GM12878 (cell line): ENCODE measurements around the gene DHX57. TPM values are rescaled to one million over a fixed set of nuclear protein-coding genes. Genes with fewer than 3 reads are reported as not detected.
A peak's percentile ranks its signal among the peaks of the same experiment; 100 is the strongest.

Experiments
- ATAC-seq: fragments of 200-7000 bp; cut with Tn5 transposase; 3 replicates; pipeline ENCODE4 v1.9.1; 2020; ENCODE audit warnings: mild to moderate bottlenecking, moderate library complexity
- BruUV-seq: library from RNA; stranded (reverse); fragments of 400-500 nt; replicated peaks from 2 replicates; lab custom pipeline; 2021; lab: Mats Ljungman, UMichigan
- CTCF ChIA-PET: fragments of 300-600 bp; sonication (Branson Sonifier 250); formaldehyde crosslinking; extraction: SDS; loops from one replicate; lab custom pipeline; 2021; ENCODE audit warnings: inconsistent platforms; lab: Yijun Ruan, JAX
- POLR2A ChIA-PET: fragments of 350-600 bp; formaldehyde crosslinking; extraction: SDS; loops from one replicate; lab custom pipeline; 2021; ENCODE audit warnings: inconsistent platforms; lab: Charles Lee
- RAD21 ChIA-PET: fragments of 300-600 bp; sonication (Branson Sonifier 250); formaldehyde crosslinking; loops from one replicate; lab custom pipeline; 2023; ENCODE audit warnings: antibody characterized with exemption; ENCODE audit not compliant: unreplicated experiment; lab: Charles Lee
- SMC1A ChIA-PET: fragments of 300-600 bp; sonication (Branson Sonifier 250); formaldehyde crosslinking; loops from one replicate; lab custom pipeline; 2023; ENCODE audit not compliant: unreplicated experiment, uncharacterized antibody; lab: Charles Lee
- DNase-seq: peaks from one replicate; pipeline ENCODE4 v3.0.0-alpha.2; 2011; ENCODE audit warnings: low read depth, low spot score
- FAIRE-seq: peaks from 3 replicates; lab custom pipeline; 2011; peaks lifted over from hg19 to GRCh38; lab: Jason Lieb, UNC
- H2AFZ ChIP-seq: 2 replicates; pipeline ENCODE4 v1.6.0; 2011; ENCODE audit warnings: low read depth, low read length, control low read depth; ENCODE audit not compliant: control insufficient read depth
- H3K27ac ChIP-seq: 2 replicates; pipeline ENCODE4 v1.5.1; 2011; ENCODE audit warnings: control low read depth; ENCODE audit not compliant: control insufficient read depth, insufficient read depth
- H3K27me3 ChIP-seq, 2 experiments: replicated peaks in 1 of 2; 2 replicates each; pipeline versions ENCODE4 v1.6.0 to v1.6.1; 2011; ENCODE audit warnings: low read length in 1 of 2; ENCODE audit not compliant: control insufficient read depth in 2 of 2, insufficient read depth in 2 of 2
- H3K36me3 ChIP-seq, 2 experiments: 2 replicates each; pipeline ENCODE4 v1.5.1; 2011; ENCODE audit warnings: low read length in 1 of 2; ENCODE audit not compliant: control insufficient read depth in 2 of 2, insufficient read depth in 2 of 2
- H3K4me1 ChIP-seq: 2 replicates; pipeline ENCODE4 v1.6.1; 2011; ENCODE audit warnings: mild to moderate bottlenecking, low read length, moderate library complexity, mixed read lengths; ENCODE audit not compliant: control insufficient read depth, insufficient read depth
- H3K4me2 ChIP-seq: 2 replicates; pipeline ENCODE4 v1.6.0; 2011; ENCODE audit warnings: control low read depth; ENCODE audit not compliant: control insufficient read depth, insufficient read depth
- H3K4me3 ChIP-seq: fragments of 200-600 bp; sonication (generic); 2 replicates; pipeline ENCODE4 v1.5.1; 2016
- H3K79me2 ChIP-seq: 2 replicates; pipeline ENCODE4 v1.6.0; 2011; ENCODE audit warnings: low read length; ENCODE audit not compliant: control insufficient read depth, insufficient read depth
- H3K9ac ChIP-seq: 2 replicates; pipeline ENCODE4 v1.8.0; 2011; ENCODE audit warnings: low read length, control low read depth, mixed read lengths; ENCODE audit not compliant: control insufficient read depth, insufficient read depth
- H3K9me3 ChIP-seq: replicated peaks from 3 replicates; pipeline ENCODE4 v1.5.1; 2011; ENCODE audit warnings: mild to moderate bottlenecking, low read length; ENCODE audit not compliant: control insufficient read depth, insufficient read depth
- H4K20me1 ChIP-seq: 2 replicates; pipeline ENCODE4 v1.6.0; 2011; ENCODE audit not compliant: control insufficient read depth, insufficient read depth
- ASH2L ChIP-seq: fragments of 300-600, 200-600 bp; sonication (generic); IDR thresholded peaks from 2 replicates; pipeline ENCODE4 v1.6.1; 2017; ENCODE audit warnings: low read depth, mild to moderate bottlenecking, borderline replicate concordance
- CBX5 ChIP-seq: sonication (generic); IDR thresholded peaks from 2 replicates; pipeline ENCODE4 v1.6.1; 2016; ENCODE audit warnings: low read depth, moderate library complexity, mild to moderate bottlenecking, inconsistent platforms
- CHD4 ChIP-seq: fragments of 200-600 bp; sonication (generic); IDR thresholded peaks from 2 replicates; pipeline ENCODE4 v1.6.1; 2016; ENCODE audit warnings: mild to moderate bottlenecking
- HDGF ChIP-seq: fragments of 450-650 bp; IDR thresholded peaks from 2 replicates; pipeline ENCODE4 v1.6.1; 2016; ENCODE audit warnings: antibody characterized with exemption
- IRF4 ChIP-seq: IDR thresholded peaks from 2 replicates; pipeline ENCODE4 v1.6.1; 2011; ENCODE audit warnings: low read depth, low read length
- JUND ChIP-seq: IDR thresholded peaks from 2 replicates; pipeline ENCODE4 v1.6.1; 2012; ENCODE audit warnings: low read depth, mild to moderate bottlenecking, low read length, improper control_type of control experiment, moderate library complexity
- PML ChIP-seq: IDR thresholded peaks from 2 replicates; pipeline ENCODE4 v1.6.1; 2012; ENCODE audit warnings: low read length, inconsistent platforms
- POU2F2 ChIP-seq: IDR thresholded peaks from 3 replicates; pipeline ENCODE4 v1.6.1; 2011; ENCODE audit warnings: low read depth, mild to moderate bottlenecking, low read length, borderline replicate concordance
- RAD51 ChIP-seq: fragments of 450-650 bp; IDR thresholded peaks from 2 replicates; pipeline ENCODE4 v1.6.1; 2016; ENCODE audit warnings: moderate library complexity, mild to moderate bottlenecking, inconsistent platforms
- SIX5 ChIP-seq: IDR thresholded peaks from 2 replicates; pipeline ENCODE4 v1.6.1; 2011; ENCODE audit warnings: mild to moderate bottlenecking, low read depth, low read length, moderate library complexity; ENCODE audit not compliant: severe bottlenecking
- ZNF217 ChIP-seq: fragments of 450-650 bp; IDR thresholded peaks from 2 replicates; pipeline ENCODE4 v1.6.1; 2017; ENCODE audit warnings: antibody characterized with exemption, mild to moderate bottlenecking
- ZNF384 ChIP-seq: IDR thresholded peaks from 2 replicates; pipeline ENCODE4 v1.6.1; 2012; ENCODE audit warnings: low read depth, mild to moderate bottlenecking, low read length, improper control_type of control experiment, borderline replicate concordance
- ZZZ3 ChIP-seq: IDR thresholded peaks from 2 replicates; pipeline ENCODE4 v1.6.1; 2011; ENCODE audit warnings: low read depth; ENCODE audit not compliant: control insufficient read depth, insufficient read length
- WGBS: methylation state at CpG from one replicate; pipeline ENCODE4 v1.1.6; 2016; ENCODE audit warnings: low lambda C conversion rate; ENCODE audit not compliant: insufficient replicate concordance, insufficient coverage; ENCODE audit errors: missing lambda C conversion rate; 5-methylcytosine and 5-hydroxymethylcytosine counted together
- in situ Hi-C: fragments of 300-500 bp; cut with MboI; formaldehyde crosslinking; loops from 9 replicates; pipeline ENCODE4 v1.14.3; 2018; ENCODE audit warnings: mixed read lengths
- intact Hi-C: fragments of 100-400 bp; cut with micrococcal nuclease; formaldehyde crosslinking; loops from one replicate; pipeline ENCODE4 v1.14.2; 2022; ENCODE audit not compliant: unreplicated experiment
- polyA plus RNA-seq, 11 experiments: library from polyadenylated mRNA; depleted of rRNA in 4 of 11; unstranded in 6 of 11; stranded (reverse) in 5 of 11; fragments of >200 nt; fragmentation: Nextera tagmentation in 4 of 11; fragmentation: Illumina TruSeq in 1 of 11; extraction: Ambion mirVana in 4 of 11; extraction: Trizol in 1 of 11; gene quantifications; 1 replicate in 1 of 11; 2 replicates in 10 of 11; pipeline versions ENCODE4 v1.2.1 to v1.2.3, GENCODE V29; 2011 to 2016; ENCODE audit warnings: inconsistent platforms in 2 of 11, missing spikeins in 2 of 11, low read depth in 1 of 11
- total RNA-seq, 4 experiments: library from RNA; depleted of rRNA in 3 of 4; stranded (reverse); fragments of >200 nt in 3 of 4; fragmentation: Illumina TruSeq in 1 of 4; extraction: Trizol in 1 of 4; gene quantifications; 2 replicates each; pipeline versions ENCODE4 v1.2.1 to v1.2.3, GENCODE V29; 2013 to 2021
- TF ChIP-seq, protein P1 (sequence below): IDR thresholded peaks from 2 replicates; pipeline ENCODE4 v1.6.1; 2012; ENCODE audit warnings: mild to moderate bottlenecking, low read depth, low read length
- TF ChIP-seq, protein P2 (sequence below): IDR thresholded peaks from 2 replicates; pipeline ENCODE4 v1.6.1; 2012; ENCODE audit warnings: low read depth, low read length, improper control_type of control experiment
- TF ChIP-seq, protein P3 (sequence below): fragments of 450-650 bp; formaldehyde crosslinking; IDR thresholded peaks from 2 replicates; pipeline ENCODE4 v1.5.0; 2022; ENCODE audit warnings: mild to moderate bottlenecking, missing genetic modification characterization

Gene DHX57
- total and polyA plus RNA-seq, 10 of the 15 experiments (the other 5 are each of a cell fraction or from before 2014, with no cell fraction given), result 6.5 to 18.0 (median 15.8) TPM

DNA sequence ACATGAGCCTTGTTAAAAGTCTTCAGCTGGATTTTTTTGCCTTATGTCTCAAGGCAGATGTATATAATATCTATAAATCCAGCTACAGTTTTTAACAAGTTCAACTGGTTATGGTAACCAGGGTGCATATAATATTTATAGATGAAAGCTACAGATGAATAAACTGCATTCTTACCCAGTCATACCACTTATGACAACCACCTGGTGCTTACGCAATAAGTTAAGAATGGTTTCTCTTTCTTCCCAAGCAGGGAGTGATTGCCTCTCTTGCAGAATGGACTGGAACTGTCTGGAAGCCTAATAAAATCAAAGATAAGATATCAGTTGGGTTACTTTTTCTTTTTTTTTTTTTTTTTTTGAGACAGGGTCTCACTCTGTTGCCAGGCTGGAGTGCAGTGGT, 19.6 kb downstream of the DHX57 start (continued):
- TF ChIP-seq, protein P1, sequence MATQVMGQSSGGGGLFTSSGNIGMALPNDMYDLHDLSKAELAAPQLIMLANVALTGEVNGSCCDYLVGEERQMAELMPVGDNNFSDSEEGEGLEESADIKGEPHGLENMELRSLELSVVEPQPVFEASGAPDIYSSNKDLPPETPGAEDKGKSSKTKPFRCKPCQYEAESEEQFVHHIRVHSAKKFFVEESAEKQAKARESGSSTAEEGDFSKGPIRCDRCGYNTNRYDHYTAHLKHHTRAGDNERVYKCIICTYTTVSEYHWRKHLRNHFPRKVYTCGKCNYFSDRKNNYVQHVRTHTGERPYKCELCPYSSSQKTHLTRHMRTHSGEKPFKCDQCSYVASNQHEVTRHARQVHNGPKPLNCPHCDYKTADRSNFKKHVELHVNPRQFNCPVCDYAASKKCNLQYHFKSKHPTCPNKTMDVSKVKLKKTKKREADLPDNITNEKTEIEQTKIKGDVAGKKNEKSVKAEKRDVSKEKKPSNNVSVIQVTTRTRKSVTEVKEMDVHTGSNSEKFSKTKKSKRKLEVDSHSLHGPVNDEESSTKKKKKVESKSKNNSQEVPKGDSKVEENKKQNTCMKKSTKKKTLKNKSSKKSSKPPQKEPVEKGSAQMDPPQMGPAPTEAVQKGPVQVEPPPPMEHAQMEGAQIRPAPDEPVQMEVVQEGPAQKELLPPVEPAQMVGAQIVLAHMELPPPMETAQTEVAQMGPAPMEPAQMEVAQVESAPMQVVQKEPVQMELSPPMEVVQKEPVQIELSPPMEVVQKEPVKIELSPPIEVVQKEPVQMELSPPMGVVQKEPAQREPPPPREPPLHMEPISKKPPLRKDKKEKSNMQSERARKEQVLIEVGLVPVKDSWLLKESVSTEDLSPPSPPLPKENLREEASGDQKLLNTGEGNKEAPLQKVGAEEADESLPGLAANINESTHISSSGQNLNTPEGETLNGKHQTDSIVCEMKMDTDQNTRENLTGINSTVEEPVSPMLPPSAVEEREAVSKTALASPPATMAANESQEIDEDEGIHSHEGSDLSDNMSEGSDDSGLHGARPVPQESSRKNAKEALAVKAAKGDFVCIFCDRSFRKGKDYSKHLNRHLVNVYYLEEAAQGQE, result no peak
- TF ChIP-seq PML, result no peak
- TF ChIP-seq, protein P2, sequence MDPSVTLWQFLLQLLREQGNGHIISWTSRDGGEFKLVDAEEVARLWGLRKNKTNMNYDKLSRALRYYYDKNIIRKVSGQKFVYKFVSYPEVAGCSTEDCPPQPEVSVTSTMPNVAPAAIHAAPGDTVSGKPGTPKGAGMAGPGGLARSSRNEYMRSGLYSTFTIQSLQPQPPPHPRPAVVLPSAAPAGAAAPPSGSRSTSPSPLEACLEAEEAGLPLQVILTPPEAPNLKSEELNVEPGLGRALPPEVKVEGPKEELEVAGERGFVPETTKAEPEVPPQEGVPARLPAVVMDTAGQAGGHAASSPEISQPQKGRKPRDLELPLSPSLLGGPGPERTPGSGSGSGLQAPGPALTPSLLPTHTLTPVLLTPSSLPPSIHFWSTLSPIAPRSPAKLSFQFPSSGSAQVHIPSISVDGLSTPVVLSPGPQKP, result no peak
- TF ChIP-seq SIX5, result no peak
- TF ChIP-seq, all 136 proteins: peak for 0

DNA sequence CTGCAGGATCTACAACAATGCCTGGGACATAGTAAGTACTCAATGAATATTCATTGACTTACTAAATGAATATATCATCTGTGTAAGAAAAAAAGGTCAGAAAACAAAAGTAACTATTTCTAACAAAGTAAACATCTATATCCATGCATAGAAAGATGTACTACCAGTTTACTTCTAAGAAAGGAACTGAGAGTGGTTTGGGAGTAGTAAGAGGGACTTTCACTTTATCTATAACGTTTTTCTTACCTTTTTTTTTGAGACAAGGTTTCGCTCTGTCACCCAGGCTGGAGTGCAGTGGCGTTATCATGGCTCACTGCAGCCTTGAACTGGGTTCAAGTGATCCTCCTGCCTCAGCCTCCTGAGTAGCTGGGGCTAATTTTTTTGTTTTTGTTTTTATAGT, 25.7 kb downstream of the DHX57 start:
- intact Hi-C loops (no loop called here), in situ Hi-C loops (no loop called here)
- Histone ChIP-seq H3K4me3 (no peak overlapping the region), H2AFZ (no peak overlapping the region), H3K79me2 (no peaks in the 10 kb centered on the region), H3K4me2 (peak overlapping the region; percentile 44; the same call in 1 of the 2 replicates), H3K9ac (no peak overlapping the region), H4K20me1 (no peaks in the 10 kb centered on the region), H3K27ac (no peak overlapping the region; the same call in 1 of the 2 replicates), H3K4me1 (peaks cover 8% of the 10 kb centered on the region; the same call in 1 of the 2 replicates), H3K27me3 (no peaks in the 10 kb centered on the region), H3K9me3 (no peaks in the 10 kb centered on the region), H3K36me3 (peaks cover 0 to 7% of the 10 kb centered on the region in 2 experiments; a peak in 2 of 4 replicates)
- ChIA-PET CTCF (interaction anchor here (0.8 to 1.4 kb wide), 3 partner anchors 9 to 15 kb away, joined by 4 to 5 read pairs (median 5); no protein-coding TSS in a partner anchor), POLR2A (no interaction called here), RAD21 (no interaction called here), SMC1A (interaction anchor here (1.2 kb wide), 1 partner anchor 10 kb away, joined by 4 read pairs; no protein-coding TSS in a partner anchor)
- no TSS peak for BruUV-seq
- peak; percentile 20 for DNase-seq
- peak; percentile 91 for ATAC-seq
- WGBS, result 36% methylated on average over 3 of the region's 3 CpGs
- peak; percentile 70 for FAIRE-seq
- no peak for TF ChIP-seq CBX5
- no peak for TF ChIP-seq ZZZ3
- no peak for TF ChIP-seq RAD51
- TF ChIP-seq ZNF217, result no peak
- TF ChIP-seq POU2F2, result 0 out of 3 replicates have a peak, but pooled peaks have one; percentile 38
- TF ChIP-seq IRF4, result 0 out of 2 replicates have a peak, but pooled peaks have one; percentile 31
- TF ChIP-seq JUND, result no peak
- no peak for TF ChIP-seq HDGF
- no peak for TF ChIP-seq CHD4
- peak; percentile 53; the same call in 1 of the 2 replicates for TF ChIP-seq ZNF384
- 0 out of 2 replicates have a peak, but pooled peaks have one; percentile 51 for TF ChIP-seq ASH2L
- TF ChIP-seq, protein P3, sequence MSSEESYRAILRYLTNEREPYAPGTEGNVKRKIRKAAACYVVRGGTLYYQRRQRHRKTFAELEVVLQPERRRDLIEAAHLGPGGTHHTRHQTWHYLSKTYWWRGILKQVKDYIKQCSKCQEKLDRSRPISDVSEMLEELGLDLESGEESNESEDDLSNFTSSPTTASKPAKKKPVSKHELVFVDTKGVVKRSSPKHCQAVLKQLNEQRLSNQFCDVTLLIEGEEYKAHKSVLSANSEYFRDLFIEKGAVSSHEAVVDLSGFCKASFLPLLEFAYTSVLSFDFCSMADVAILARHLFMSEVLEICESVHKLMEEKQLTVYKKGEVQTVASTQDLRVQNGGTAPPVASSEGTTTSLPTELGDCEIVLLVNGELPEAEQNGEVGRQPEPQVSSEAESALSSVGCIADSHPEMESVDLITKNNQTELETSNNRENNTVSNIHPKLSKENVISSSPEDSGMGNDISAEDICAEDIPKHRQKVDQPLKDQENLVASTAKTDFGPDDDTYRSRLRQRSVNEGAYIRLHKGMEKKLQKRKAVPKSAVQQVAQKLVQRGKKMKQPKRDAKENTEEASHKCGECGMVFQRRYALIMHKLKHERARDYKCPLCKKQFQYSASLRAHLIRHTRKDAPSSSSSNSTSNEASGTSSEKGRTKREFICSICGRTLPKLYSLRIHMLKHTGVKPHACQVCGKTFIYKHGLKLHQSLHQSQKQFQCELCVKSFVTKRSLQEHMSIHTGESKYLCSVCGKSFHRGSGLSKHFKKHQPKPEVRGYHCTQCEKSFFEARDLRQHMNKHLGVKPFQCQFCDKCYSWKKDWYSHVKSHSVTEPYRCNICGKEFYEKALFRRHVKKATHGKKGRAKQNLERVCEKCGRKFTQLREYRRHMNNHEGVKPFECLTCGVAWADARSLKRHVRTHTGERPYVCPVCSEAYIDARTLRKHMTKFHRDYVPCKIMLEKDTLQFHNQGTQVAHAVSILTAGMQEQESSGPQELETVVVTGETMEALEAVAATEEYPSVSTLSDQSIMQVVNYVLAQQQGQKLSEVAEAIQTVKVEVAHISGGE (CRISPR knock-in tag), result no peak
